GM23338 (cell line): Measurements from ENCODE around the gene PRM3. TPM values are rescaled to one million over a fixed set of nuclear protein-coding genes. Genes with fewer than 3 reads are reported as not detected.

Experiments
- ATAC-seq: fragments of 200-7000 bp; cut with Tn5 transposase; 3 replicates; pipeline ENCODE4 v1.9.1; 2020
- DNase-seq: peaks from one replicate; pipeline ENCODE4 v3.0.0-alpha.2; 2015; ENCODE audit warnings: low spot score
- H2AFZ ChIP-seq: fragments of 200-600 bp; sonication (generic); 2 replicates; pipeline ENCODE4 v1.8.0; 2016; ENCODE audit warnings: antibody characterized with exemption, mild to moderate bottlenecking, moderate library complexity
- H3F3A ChIP-seq: fragments of 200-600 bp; sonication (generic); replicated peaks from 2 replicates; pipeline ENCODE4 v1.8.0; 2017; ENCODE audit warnings: antibody characterized with exemption, mixed run types, low read depth
- H3K27ac ChIP-seq: fragments of 200-600 bp; sonication (generic); 2 replicates; pipeline ENCODE4 v1.6.1; 2016; ENCODE audit warnings: low read depth
- H3K27me3 ChIP-seq: fragments of 200-600 bp; sonication (generic); 2 replicates; pipeline ENCODE4 v1.8.0; 2016; ENCODE audit warnings: mild to moderate bottlenecking, mixed run types, moderate library complexity; ENCODE audit not compliant: insufficient read depth
- H3K36me3 ChIP-seq: fragments of 200-600 bp; sonication (generic); 2 replicates; pipeline ENCODE4 v1.8.0; 2016; ENCODE audit warnings: mild to moderate bottlenecking; ENCODE audit not compliant: insufficient read depth
- H3K4me1 ChIP-seq: fragments of 200-600 bp; sonication (generic); 2 replicates; pipeline ENCODE4 v1.8.0; 2016; ENCODE audit warnings: mild to moderate bottlenecking, moderate library complexity; ENCODE audit not compliant: insufficient read depth
- H3K4me2 ChIP-seq: fragments of 200-600 bp; sonication (generic); 2 replicates; pipeline ENCODE4 v1.7.1; 2017; ENCODE audit warnings: mixed run types
- H3K4me3 ChIP-seq: fragments of 200-600 bp; sonication (generic); 2 replicates; pipeline ENCODE4 v1.6.1; 2016; ENCODE audit warnings: mixed run types
- H3K79me2 ChIP-seq: fragments of 200-600 bp; sonication (generic); replicated peaks from 2 replicates; pipeline ENCODE4 v1.8.0; 2017; ENCODE audit warnings: mild to moderate bottlenecking; ENCODE audit not compliant: insufficient read depth
- H3K9me2 ChIP-seq: fragments of 200-600 bp; sonication (generic); 2 replicates; pipeline ENCODE4 v1.8.0; 2017; ENCODE audit not compliant: insufficient read depth
- H4K20me1 ChIP-seq: fragments of 200-600 bp; sonication (generic); replicated peaks from 2 replicates; pipeline ENCODE4 v1.8.0; 2017; ENCODE audit warnings: mild to moderate bottlenecking; ENCODE audit not compliant: insufficient read depth
- H3K27ac Mint-ChIP-seq: 2 replicates; pipeline ENCODE4 v1.8.0; 2020; ENCODE audit warnings: inconsistent platforms, mild to moderate bottlenecking, moderate library complexity, mixed read lengths
- H3K27me3 Mint-ChIP-seq: 3 replicates; pipeline ENCODE4 v1.8.0; 2022; ENCODE audit warnings: low read depth, mild to moderate bottlenecking, moderate library complexity, mixed read lengths, inconsistent platforms; ENCODE audit not compliant: insufficient read depth, poor library complexity
- H3K36me3 Mint-ChIP-seq: 3 replicates; pipeline ENCODE4 v1.8.0; 2021; ENCODE audit warnings: low read depth, mild to moderate bottlenecking, inconsistent platforms, moderate library complexity, mixed read lengths
- H3K4me1 Mint-ChIP-seq: 3 replicates; pipeline ENCODE4 v1.8.0; 2020; ENCODE audit warnings: mild to moderate bottlenecking, inconsistent platforms, mixed read lengths
- H3K4me3 Mint-ChIP-seq: 3 replicates; pipeline ENCODE4 v1.8.0; 2021; ENCODE audit warnings: moderate library complexity, mild to moderate bottlenecking, inconsistent platforms, mixed read lengths
- H3K9me3 Mint-ChIP-seq: 3 replicates; pipeline ENCODE4 v1.8.0; 2020; ENCODE audit warnings: moderate library complexity, mild to moderate bottlenecking, inconsistent platforms, mixed read lengths
- CREB1 ChIP-seq: fragments of 250-450 bp; sonication (Bioruptor Pico); IDR thresholded peaks from 2 replicates; pipeline ENCODE4 v1.5.0; 2020; ENCODE audit warnings: low read depth, mild to moderate bottlenecking, moderate library complexity
- CTCF ChIP-seq, 2 experiments: fragments of 200-600 bp in 1 of 2; sonication (generic) in 1 of 2; conservative IDR thresholded peaks; 2 replicates each; pipeline versions ENCODE4 v1.5.1 to v1.6.1; 2016 to 2017; ENCODE audit warnings: antibody characterized with exemption in 2 of 2, low read depth in 2 of 2, mild to moderate bottlenecking in 2 of 2, moderate library complexity in 1 of 2
- ETS1 ChIP-seq: IDR thresholded peaks from 2 replicates; pipeline ENCODE4 v1.6.1; 2016; ENCODE audit warnings: antibody characterized with exemption
- EZH2 ChIP-seq: fragments of 200-600 bp; sonication (generic); IDR thresholded peaks from one replicate; pipeline ENCODE4 v1.8.0; 2017; ENCODE audit warnings: antibody characterized with exemption, mild to moderate bottlenecking, low read depth; ENCODE audit not compliant: unreplicated experiment
- EZH2phosphoT487 ChIP-seq: fragments of 200-600 bp; sonication (generic); IDR thresholded peaks from one replicate; pipeline ENCODE4 v1.8.1; 2018; ENCODE audit warnings: antibody characterized with exemption; ENCODE audit not compliant: unreplicated experiment
- JUNB ChIP-seq: IDR thresholded peaks from one replicate; pipeline ENCODE4 v1.6.1; 2016; ENCODE audit warnings: antibody characterized with exemption; ENCODE audit not compliant: unreplicated experiment
- NANOG ChIP-seq: IDR thresholded peaks from 2 replicates; pipeline ENCODE4 v1.6.1; 2016; ENCODE audit warnings: antibody characterized with exemption, borderline replicate concordance
- POLR2AphosphoS5 ChIP-seq: IDR thresholded peaks from 2 replicates; pipeline ENCODE4 v1.6.1; 2016; ENCODE audit warnings: antibody characterized with exemption, low read depth
- REST ChIP-seq: IDR thresholded peaks from one replicate; pipeline ENCODE4 v1.6.1; 2018; ENCODE audit warnings: antibody characterized with exemption; ENCODE audit not compliant: unreplicated experiment
- STAT1 ChIP-seq: IDR thresholded peaks from one replicate; pipeline ENCODE4 v1.6.1; 2016; ENCODE audit warnings: antibody characterized with exemption; ENCODE audit not compliant: unreplicated experiment
- ZNF114 ChIP-seq: fragments of 250-450 bp; sonication (Bioruptor Pico); IDR thresholded peaks from 2 replicates; pipeline ENCODE4 v1.5.0; 2020; ENCODE audit warnings: mild to moderate bottlenecking, moderate library complexity
- ZNF331 ChIP-seq: fragments of 250-450 bp; sonication (Bioruptor Pico); IDR thresholded peaks from 2 replicates; pipeline ENCODE4 v1.5.0; 2020; ENCODE audit warnings: low read depth, mild to moderate bottlenecking, moderate library complexity
- ZNF462 ChIP-seq: fragments of 250-450 bp; sonication (Bioruptor Pico); IDR thresholded peaks from 2 replicates; pipeline ENCODE4 v1.5.0; 2020; ENCODE audit warnings: mild to moderate bottlenecking, moderate library complexity
- polyA plus RNA-seq: library from polyadenylated mRNA; unstranded; fragments of >200 nt; fragmentation: Nextera tagmentation; extraction: Ambion mirVana; gene quantifications from 2 replicates; pipeline ENCODE4 v1.2.1, GENCODE V29; 2016
- total RNA-seq: library from RNA; depleted of rRNA; stranded (reverse); fragments of >200 nt; shearing (Covaris generic); gene quantifications from 2 replicates; pipeline ENCODE4 v1.2.3, GENCODE V29; 2014

The PRM3 gene
- total and polyA plus RNA-seq, 2 experiments from 2014 or later, result not detected

- no peak for TF ChIP-seq REST
- TF ChIP-seq CREB1 (CRISPR knock-in tag), result no peak
- TF ChIP-seq STAT1, result no peak
- no peak for TF ChIP-seq EZH2phosphoT487
- TF ChIP-seq EZH2, result no peak
- TF ChIP-seq ZNF331, result no peak
- TF ChIP-seq POLR2AphosphoS5, result no peak
- no peak for TF ChIP-seq CTCF (conservative IDR thresholded peaks at IDR 0.05; ENCODE audit: low read depth in 2 of 2)
- TF ChIP-seq JUNB, result no peak
- no peak for TF ChIP-seq NANOG
- TF ChIP-seq ETS1, result no peak
- TF ChIP-seq ZNF462 (CRISPR knock-in tag), result no peak
- no peak for TF ChIP-seq ZNF114
- Mint-ChIP-seq H3K4me3 (no peak overlapping the region), H3K4me1 (peaks cover 3% of the 10 kb centered on the region; the same call in 1 of the 3 replicates), H3K36me3 (no peaks in the 10 kb centered on the region), H3K27me3 (peaks cover 7% of the 10 kb centered on the region), H3K27ac (no peak overlapping the region), H3K9me3 (no peaks in the 10 kb centered on the region)
- no peaks in the 10 kb centered on the region for H3K36me3 ChIP-seq
- no peak overlapping the region for H3K4me3 ChIP-seq
- H3K4me1 ChIP-seq, result no peaks in the 10 kb centered on the region; the same call in 1 of the 2 replicates
- H3K4me2 ChIP-seq, result no peak overlapping the region
- H3K9me2 ChIP-seq, result no peaks in the 10 kb centered on the region
- H4K20me1 ChIP-seq, result no peaks in the 10 kb centered on the region
- no peaks in the 10 kb centered on the region for H3K79me2 ChIP-seq
- no peak overlapping the region; the same call in 1 of the 2 replicates for H3K27ac ChIP-seq
- no peak for ATAC-seq
- DNase-seq, result no peak
- H2AFZ ChIP-seq, result no peak overlapping the region
- H3K27me3 ChIP-seq, result no peaks in the 10 kb centered on the region
- H3F3A ChIP-seq, result no peaks in the 10 kb centered on the region
These were observed 31.8 kb downstream of the PRM3 start for GRCh38 chr16:11241480-11242204.
